Stimulated activated naive CD4-positive, alpha-beta T cell treated with Interleukin-2 at 50 U/mL for 16 hours (primary cell): ENCODE results near the gene CNBD2.
"Not testable (repeated sequence)": the region's sequence is repeated elsewhere in the genome, so short reads cannot be mapped to it uniquely, and the experiment has no call there.

Experiments
- DNase-seq: peaks from one replicate; lab custom pipeline; 2025; lab: John Stamatoyannopoulos, UW

CNBD2 gene

GRCh38 chr20:35975576-35976373, 7.4 kb downstream of the CNBD2 start:
- no peak for DNase-seq

GRCh38 chr20:35978041-35978513, 9.7 kb downstream of the CNBD2 start:
- DNase-seq: no peak

- no peak for DNase-seq
Measured at GRCh38 chr20:35979544-35979943, 11.2 kb downstream of the CNBD2 start.

GRCh38 chr20:35981969-35982368, 13.6 kb downstream of the CNBD2 start:
- no peak for DNase-seq

- no peak for DNase-seq
Measured at GRCh38 chr20:35984382-35984781, 16.0 kb downstream of the CNBD2 start.

GRCh38 chr20:35985806-35986205, 17.4 kb downstream of the CNBD2 start:
- no peak for DNase-seq

GRCh38 chr20:35988910-35989463, 20.6 kb downstream of the CNBD2 start:
- no peak for DNase-seq

- no peak for DNase-seq
Measured at GRCh38 chr20:35991142-35991771, 22.9 kb downstream of the CNBD2 start.

GRCh38 chr20:35992713-35993335, 24.4 kb downstream of the CNBD2 start:
- DNase-seq: peak; percentile 14

- DNase-seq: peak; percentile 74
Measured at GRCh38 chr20:35994994-35995453, 26.6 kb downstream of the CNBD2 start.

- not testable (repeated sequence) for DNase-seq
Measured at GRCh38 chr20:35996492-35996891, 28.1 kb downstream of the CNBD2 start.

GRCh38 chr20:36001331-36001730, 32.9 kb downstream of the CNBD2 start:
- not testable (repeated sequence) for DNase-seq

- no peak for DNase-seq
Measured at GRCh38 chr20:36002855-36003254, 34.5 kb downstream of the CNBD2 start.

- no peak for DNase-seq
Measured at GRCh38 chr20:36004045-36004444, 35.7 kb downstream of the CNBD2 start.

- DNase-seq: no peak
Measured at GRCh38 chr20:36008461-36009035, 40.2 kb downstream of the CNBD2 start.

GRCh38 chr20:36010076-36010475, 41.7 kb downstream of the CNBD2 start:
- DNase-seq: no peak

GRCh38 chr20:36010825-36011224, 42.4 kb downstream of the CNBD2 start:
- DNase-seq: no peak

- DNase-seq: no peak
Measured at GRCh38 chr20:36015806-36016403, 47.5 kb downstream of the CNBD2 start.

GRCh38 chr20:36017048-36017951, 48.9 kb downstream of the CNBD2 start:
- DNase-seq: no peak

GRCh38 chr20:36018208-36018988, 50.0 kb downstream of the CNBD2 start:
- DNase-seq: no peak
